ENCODE measurements around the gene CLEC4G.

CLEC4G gene

DNA sequence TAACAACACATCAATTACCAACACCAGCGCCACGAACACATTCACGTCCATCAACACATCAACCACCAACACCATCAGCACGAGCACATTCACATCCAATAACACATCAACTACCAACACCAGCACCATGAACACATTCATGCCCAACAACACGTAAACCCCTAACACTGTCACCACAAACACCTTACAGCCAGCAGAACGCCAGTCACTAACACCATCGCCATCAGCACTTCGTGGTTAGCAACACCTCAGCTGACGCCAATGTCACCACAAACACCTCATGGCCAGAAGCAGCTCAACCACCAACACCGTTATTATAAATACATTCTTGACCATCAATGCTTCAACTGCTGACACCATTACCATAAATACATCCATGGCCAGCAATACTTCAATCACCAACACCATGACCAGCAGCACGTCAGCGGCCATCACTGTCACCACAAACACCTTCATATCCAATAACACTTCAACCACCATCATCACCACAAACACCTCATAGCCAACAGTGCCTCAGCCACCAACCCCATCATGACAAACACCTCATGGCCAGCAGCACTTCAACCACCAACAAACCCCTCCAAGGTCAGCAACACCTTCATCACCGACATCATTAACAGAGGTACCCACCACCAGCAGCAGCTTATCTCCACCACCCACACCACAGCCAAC lies 39.4 kb downstream of the CLEC4G start:
- DNase-seq (ENCODE audit: low spot score): no peak

DNA sequence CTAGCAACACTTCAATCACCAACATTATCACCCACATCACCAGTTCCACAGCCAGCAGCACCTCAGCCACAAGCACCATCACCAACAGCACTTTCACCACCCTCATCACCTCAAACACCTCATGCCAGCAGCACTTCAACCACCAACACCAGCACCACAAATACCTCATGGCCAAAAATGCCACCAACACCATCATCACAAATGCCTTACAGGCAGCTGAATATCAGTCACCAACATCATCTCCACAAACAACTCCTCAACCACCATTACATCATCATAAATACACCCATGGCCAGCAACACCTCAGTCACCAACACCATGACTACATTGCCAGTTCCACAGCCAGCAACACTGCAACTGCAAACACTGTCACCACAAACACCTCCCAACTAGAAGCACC lies 40.4 kb downstream of the CLEC4G start:
- DNase-seq (ENCODE audit: low spot score): no peak

DNA sequence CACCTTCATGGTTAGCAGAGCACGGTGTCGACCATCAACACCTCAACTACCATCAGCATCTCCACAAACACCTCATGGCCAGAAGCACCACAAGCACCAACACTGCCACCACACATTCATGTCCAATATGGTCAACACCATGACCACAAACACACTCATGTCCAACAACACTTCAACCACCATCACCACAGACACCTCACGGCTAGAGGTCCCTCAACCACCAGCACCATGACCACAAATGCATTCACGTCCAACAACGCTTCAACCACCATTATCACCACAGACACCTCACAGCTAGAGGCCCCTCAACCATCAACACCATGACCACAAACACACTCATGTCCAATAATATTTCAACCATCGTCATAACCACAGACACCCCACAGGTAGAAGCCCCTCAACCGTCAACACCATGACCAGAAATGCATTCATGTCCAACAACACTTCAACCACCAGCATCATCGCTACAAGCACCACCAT lies 41.1 kb downstream of the CLEC4G start:
- DNase-seq (ENCODE audit: low spot score): no peak

DNA sequence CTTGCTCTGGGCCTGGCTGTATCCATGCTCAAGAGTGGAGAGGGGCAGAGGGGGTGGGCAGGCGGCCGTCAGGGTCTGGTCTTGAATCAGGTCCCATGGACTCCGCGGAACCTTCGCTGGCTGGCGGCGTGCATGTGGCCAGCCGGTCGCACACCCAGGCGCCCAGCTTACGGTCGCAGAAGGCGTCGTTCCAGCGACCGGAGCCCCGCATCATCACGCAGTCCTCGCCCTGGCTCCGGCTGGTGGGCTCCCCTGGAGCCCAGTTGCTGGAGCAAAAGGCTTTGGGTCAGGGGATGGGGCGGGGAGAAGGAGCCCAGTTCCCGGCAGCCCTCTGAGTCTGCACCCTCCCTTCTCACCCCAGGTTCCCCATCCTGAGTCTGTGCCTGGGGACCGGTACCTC lies 42.7 kb downstream of the CLEC4G start:
- DNase-seq (ENCODE audit: low spot score): no peak

DNA sequence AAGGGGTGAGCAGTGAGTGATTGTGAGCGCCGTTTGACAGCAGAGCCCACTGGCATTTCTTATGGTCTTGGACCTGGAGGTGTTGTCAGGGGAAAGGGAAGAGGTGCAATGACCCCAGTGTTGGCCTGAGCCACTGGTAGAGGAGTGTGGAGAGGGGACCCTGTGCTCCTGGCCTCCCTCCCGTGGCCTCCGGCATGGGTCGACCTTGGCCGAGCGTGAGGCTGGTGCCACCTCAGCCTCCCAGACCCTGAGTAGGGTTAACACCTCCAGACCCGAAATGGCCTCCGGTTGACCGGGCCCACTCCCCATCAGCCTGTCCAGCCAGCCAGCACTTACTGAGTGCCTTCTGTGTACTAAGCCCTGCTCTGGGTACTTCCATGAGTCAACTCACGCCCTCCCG lies 44.7 kb downstream of the CLEC4G start:
- DNase-seq (ENCODE audit: low spot score): no peak

DNA sequence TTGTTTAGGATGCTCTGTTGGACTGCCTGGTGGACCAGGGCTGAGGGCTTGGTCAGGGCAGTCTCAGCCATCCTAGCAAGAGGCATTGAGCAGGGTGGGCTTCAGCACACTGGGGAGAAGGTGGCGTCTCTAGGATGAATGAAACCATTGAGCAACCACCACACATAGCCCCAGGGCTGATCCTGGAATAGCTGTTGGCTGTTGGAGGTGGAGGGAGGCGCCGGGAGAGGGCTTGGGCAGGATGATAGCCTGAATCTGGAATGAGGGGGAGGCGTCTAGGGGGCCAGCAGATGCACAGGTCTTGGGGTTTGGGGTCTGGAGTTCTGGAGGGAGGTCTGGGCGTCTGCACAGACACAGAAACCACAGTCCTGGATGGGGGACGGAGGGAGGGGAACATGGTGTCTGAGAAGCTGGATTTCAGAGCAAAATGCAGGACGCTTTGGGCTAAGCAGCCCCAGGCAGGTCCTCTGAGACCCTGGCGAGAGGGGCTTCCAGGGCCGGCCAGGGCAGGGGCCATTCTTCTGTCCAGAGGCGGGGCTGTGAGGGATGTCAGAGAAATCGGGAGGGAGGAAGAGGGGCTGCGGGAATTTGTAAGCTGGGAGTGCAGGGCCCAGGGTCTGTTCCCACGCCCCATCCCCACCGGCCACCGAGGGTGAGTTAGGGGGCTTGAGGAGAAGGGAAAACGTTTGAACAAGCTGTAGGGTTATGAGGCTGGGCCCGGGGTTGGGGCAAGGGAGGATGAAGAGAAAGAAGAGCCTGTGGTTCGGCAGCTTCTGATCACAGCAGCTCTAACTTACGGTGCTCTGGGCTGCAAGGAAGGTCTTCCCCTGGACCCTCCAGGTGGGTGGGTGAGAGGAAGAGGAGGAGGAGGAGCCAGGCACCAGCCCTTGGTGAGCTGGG lies 46.1 kb downstream of the CLEC4G start:
- no peak for DNase-seq (ENCODE audit: low spot score)

DNA sequence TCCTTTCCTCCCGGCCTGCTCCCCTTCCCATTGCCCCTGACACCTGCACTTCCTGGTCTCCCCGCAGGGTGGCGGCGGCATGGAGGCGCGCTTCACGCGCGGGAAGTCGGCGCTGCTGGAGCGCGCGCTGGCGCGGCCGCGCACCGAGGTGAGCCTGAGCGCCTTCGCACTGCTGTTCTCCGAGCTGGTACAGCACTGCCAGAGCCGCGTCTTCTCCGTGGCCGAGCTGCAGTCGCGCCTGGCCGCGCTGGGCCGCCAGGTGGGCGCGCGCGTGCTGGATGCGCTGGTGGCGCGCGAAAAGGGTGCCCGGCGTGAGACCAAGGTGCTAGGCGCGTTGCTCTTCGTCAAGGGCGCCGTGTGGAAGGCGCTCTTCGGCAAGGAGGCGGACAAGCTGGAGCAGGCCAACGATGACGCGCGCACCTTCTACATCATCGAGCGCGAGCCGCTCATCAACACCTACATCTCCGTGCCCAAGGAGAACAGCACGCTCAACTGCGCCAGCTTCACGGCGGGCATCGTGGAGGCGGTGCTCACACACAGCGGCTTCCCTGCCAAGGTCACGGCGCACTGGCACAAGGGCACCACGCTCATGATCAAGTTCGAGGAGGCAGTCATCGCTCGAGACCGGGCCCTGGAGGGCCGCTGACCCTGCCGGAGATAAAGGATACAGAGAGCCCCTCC lies 49.6 kb downstream of the CLEC4G start:
- no peak for DNase-seq (ENCODE audit: low spot score)

DNA sequence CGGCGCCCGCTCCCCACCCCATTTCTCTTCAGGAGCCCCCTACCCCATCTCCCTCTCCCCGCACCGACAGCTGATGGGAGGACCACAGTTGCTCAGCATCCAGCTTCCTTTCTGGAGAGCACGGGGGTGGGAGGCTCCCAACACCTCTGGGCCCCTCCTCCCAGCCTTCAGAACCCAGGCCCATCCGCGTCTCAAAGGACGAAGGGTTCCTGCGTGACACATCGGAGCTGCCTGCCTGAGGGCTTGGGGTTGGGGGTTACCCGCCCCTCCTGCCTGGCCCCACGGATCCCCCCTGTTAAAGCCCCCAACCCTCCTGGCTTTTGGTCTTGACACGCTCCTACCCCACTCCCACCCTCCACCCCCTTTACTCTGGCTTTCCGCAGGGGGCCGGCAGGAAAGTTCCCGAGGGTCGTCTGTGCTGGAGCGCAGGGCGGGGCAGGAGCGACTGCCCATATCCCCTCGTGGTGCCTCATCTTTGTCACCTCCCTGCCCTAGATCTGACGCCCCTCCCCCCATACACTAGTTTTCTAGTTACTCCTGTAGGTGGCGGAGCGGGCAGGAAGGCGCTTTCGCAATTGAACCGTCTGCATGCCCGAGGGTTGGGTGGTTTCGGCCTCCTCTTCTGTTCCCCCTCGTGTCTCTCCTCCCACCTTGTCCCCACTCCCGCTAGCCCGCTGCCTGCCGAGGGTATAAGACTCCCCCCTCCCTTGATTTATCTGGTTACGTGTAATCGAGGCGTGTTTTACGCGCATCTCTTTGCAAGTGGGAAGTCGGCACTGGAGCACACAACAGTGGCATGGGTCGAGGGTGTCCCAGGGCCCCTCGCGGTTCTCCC lies 50.4 kb downstream of the CLEC4G start:
- DNase-seq (ENCODE audit: low spot score): peak; percentile 60

DNA sequence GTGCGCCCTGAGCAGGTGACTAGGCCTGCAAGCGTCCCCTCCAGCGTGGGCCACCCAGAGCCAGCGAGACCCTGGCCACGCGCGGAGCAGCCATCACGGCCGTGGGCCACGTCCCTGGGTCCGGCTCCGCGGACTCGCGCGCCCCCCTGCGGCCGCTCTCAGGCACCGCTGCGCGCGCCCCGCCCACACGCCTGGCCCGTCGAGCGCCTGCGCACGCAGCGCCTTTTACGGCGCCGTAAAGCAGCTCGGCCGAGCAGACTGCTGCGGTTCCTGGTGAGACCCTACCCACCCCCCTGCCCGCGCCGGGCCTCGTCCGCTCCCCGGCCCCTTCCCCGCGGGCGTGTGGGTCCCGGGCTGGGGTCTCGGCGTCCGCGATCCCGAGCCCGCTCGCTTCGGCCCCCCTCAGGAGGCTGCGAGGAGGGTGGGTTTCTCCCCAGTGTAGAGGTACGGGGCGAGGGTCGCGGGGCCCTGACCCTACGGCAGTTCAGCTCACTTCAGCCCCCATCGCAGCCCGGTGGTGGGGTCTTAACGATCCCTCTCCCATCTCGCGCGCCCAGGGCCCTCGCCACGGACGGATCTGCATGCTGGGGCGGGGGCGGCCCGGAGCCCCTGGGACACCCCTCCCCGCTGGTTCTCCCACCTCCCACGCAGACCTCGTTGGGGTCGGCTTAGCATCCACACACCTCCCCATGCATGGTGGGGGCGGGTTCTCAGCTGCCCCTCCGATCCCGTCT lies 51.1 kb downstream of the CLEC4G start, which contains the start of gene TRAPPC5:
TRAPPC5 (plus strand) TSS at position 228 of the 734 bp plus-strand sequence. CDS start 1,421 bp downstream, outside the sequence.
- peak; percentile 91 for DNase-seq (ENCODE audit: low spot score)

DNA sequence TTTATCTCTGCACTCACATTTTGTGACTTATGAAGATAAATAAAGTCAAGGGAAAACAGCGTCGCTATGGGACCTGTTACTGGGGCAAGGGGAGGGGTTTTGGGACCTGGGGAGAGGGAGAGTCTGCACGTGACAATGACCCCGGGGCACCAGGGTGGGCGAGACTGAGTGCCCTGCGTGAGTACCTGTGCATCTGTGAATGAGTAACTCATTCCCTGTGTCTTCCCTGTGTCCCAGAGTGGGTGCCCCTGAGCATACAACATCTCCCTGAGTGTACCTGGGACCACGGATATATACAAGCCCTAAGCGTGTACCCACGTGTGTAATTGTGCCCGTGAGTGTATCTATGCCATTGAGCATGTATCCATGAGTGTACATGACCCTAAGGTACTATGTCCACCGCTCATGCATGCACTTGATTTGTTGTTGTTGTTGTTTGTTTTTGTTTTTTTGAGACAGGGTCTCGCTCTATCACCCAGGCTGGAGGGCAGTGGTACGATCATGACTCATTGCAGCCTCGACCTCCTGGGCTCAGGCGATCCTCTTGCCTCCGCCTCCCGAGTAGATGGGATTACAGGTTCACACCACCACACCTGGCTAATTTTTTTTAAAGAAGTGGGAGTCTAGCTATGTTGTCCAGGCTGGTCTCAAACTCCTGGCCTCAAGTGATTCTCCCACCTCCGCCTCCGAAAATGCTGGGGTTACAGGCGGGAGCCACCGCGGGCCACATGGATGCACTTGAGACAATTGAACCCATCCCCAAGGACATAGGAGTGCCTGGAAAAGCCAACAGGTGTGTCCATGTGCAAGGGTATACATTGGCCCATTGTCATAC lies 51.9 kb downstream of the CLEC4G start:
- DNase-seq (ENCODE audit: low spot score): no peak

DNA sequence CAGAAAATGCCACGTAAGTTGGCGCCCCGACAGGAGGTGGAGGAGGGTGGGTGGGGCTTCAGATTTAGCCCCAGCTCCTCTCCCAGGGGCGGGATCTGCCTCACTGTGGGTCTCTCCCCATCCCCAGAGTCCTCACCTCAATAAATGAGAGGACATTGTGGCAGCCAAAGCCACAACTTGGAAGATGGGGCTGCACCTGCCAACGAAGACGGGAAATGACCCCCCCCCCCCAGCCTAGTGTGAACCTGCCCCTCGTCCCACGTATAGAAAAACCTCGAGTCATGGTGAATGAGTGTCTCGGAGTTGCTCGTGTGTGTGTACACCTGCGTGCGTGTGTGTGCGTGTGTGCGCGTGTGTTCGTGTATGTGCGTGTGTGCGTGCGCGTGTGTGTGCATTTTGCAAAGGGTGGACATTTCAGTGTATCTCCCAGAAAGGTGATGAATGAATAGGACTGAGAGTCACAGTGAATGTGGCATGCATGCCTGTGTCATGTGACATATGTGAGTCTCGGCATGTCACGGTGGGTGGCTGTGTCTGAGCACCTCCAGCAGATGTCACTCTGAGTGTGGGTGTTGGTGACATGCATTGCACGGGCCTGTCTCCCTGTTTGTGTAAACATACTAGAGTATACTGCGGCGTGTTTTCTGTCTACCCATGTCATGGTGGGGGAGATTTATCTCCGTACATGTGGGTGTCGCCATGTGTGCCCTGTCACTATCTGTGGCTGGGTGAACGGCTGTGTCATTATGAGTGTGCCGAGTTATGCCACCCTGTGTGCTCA lies 52.7 kb downstream of the CLEC4G start:
- peak; percentile 83 for DNase-seq (ENCODE audit: low spot score)
